HG03460 (cell line): Measurements from ENCODE around the gene PRKAR1B.

Source experiments
- ATAC-seq: cut with Tn5 transposase; IDR thresholded peaks from one replicate; pipeline ENCODE4 v1.9.1; 2021; ENCODE audit not compliant: unreplicated experiment

The PRKAR1B gene

GRCh38 chr7:725223-726005 lies 1.7 kb downstream of the PRKAR1B start:
- ATAC-seq = no peak

- no peak for ATAC-seq
Observed at GRCh38 chr7:724298-724697, 2.8 kb downstream of the PRKAR1B start.

GRCh38 chr7:723541-723940 lies 3.5 kb downstream of the PRKAR1B start:
- ATAC-seq = no peak

- ATAC-seq = no peak
Observed at GRCh38 chr7:721619-722248, 5.3 kb downstream of the PRKAR1B start.

- no peak for ATAC-seq
Observed at GRCh38 chr7:716636-717035, 10.4 kb downstream of the PRKAR1B start.

GRCh38 chr7:716222-716621 lies 10.9 kb downstream of the PRKAR1B start:
- ATAC-seq = no peak

- no peak for ATAC-seq
Observed at GRCh38 chr7:714251-714671, 12.8 kb downstream of the PRKAR1B start.

- ATAC-seq = no peak
Observed at GRCh38 chr7:713488-714230, 13.4 kb downstream of the PRKAR1B start.

- no peak for ATAC-seq
Observed at GRCh38 chr7:713139-713457, 14.0 kb downstream of the PRKAR1B start.

GRCh38 chr7:712381-713138 lies 14.5 kb downstream of the PRKAR1B start:
- ATAC-seq = no peak

- no peak for ATAC-seq
Observed at GRCh38 chr7:711922-712380, 15.1 kb downstream of the PRKAR1B start.

GRCh38 chr7:711093-711921 lies 15.8 kb downstream of the PRKAR1B start:
- ATAC-seq = no peak

GRCh38 chr7:710161-710560 lies 16.9 kb downstream of the PRKAR1B start:
- no peak for ATAC-seq

GRCh38 chr7:707296-708000 lies 19.6 kb downstream of the PRKAR1B start:
- ATAC-seq = no peak

GRCh38 chr7:706721-707120 lies 20.4 kb downstream of the PRKAR1B start:
- no peak for ATAC-seq

- no peak for ATAC-seq
Observed at GRCh38 chr7:703049-703448, 24.0 kb downstream of the PRKAR1B start.

- no peak for ATAC-seq
Observed at GRCh38 chr7:701086-701671, 25.9 kb downstream of the PRKAR1B start.

- ATAC-seq = no peak
Observed at GRCh38 chr7:699476-700170, 27.5 kb downstream of the PRKAR1B start.
